ENCODE measurements around the gene FARP1.

DNA sequence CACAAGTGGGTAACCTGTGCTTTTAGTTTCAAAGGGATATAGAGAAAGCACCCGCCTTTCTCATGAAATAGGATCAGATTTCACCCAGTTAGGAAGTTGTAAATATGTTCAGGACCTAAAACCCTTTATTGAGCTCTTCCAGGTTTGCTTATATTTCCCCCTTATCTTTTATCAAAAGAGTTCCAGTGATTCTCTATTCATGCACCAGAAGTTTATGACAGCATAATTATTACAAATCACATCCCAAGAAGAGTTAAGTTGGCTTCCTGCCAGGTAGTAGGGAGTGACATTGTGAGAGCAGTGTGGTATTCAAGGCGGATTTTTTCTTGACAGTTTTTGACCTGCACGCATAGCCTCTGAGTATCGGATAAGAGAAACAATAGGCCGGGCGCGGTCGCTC is 243.7 kb downstream of the FARP1 start:
- TF ChIP-seq, protein P1, sequence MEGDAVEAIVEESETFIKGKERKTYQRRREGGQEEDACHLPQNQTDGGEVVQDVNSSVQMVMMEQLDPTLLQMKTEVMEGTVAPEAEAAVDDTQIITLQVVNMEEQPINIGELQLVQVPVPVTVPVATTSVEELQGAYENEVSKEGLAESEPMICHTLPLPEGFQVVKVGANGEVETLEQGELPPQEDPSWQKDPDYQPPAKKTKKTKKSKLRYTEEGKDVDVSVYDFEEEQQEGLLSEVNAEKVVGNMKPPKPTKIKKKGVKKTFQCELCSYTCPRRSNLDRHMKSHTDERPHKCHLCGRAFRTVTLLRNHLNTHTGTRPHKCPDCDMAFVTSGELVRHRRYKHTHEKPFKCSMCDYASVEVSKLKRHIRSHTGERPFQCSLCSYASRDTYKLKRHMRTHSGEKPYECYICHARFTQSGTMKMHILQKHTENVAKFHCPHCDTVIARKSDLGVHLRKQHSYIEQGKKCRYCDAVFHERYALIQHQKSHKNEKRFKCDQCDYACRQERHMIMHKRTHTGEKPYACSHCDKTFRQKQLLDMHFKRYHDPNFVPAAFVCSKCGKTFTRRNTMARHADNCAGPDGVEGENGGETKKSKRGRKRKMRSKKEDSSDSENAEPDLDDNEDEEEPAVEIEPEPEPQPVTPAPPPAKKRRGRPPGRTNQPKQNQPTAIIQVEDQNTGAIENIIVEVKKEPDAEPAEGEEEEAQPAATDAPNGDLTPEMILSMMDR (IDR thresholded peaks at IDR 0.05; ENCODE audit: insufficient read depth, low read length, poor library complexity, severe bottlenecking): no peak
- no peak for TF ChIP-seq EZH2phosphoT487 (conservative IDR thresholded peaks at IDR 0.05; ENCODE audit: low read length)

Data from SU-DHL-6 (cell line).